ENCODE results near the gene CILP2. TPM values are rescaled to one million over a fixed set of nuclear protein-coding genes. Genes with fewer than 3 reads are reported as not detected.

Gene CILP2
- total and polyA plus RNA-seq, 2 of the 8 experiments (the other 6 are each of a cell fraction or from before 2014, with no cell fraction given): 4.4 to 5.8 TPM

DNA sequence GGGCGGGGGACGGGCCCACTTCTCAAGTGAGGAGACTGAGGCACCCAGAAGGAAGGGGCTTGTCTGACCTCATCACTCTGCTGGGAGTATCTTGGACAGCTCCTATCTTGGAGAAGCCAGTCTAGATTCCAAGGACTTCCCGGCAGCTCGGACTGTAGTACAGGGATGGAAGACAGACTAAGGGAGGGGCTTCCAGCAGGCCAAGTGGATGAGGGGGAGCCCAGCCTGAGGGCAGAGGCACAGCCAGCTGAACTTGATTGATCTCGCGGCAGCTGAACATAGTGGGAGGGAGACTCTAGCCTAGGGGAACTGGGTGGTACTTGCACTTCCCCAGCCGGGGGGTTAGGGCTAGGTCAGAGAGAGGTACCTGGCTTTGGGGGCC, 711 bp downstream of the CILP2 start:
- peak overlapping the region; percentile 67 to 79 for H3K4me2 ChIP-seq (ENCODE audit: insufficient read depth in 1 of 2, low read depth in 2 of 2, low read length in 2 of 2)

More for the DNA sequence above, 711 bp downstream of the CILP2 start:
- Histone ChIP-seq H2BK5ac (ENCODE audit: low read depth, low read length) (no peak overlapping the region), H3K27me3 (replicated peaks in 1 of 4; ENCODE audit: control insufficient read depth in 3 of 4, extremely low read depth in 1 of 4, insufficient read depth in 3 of 4, low read length in 3 of 4) (peaks cover 6 to 26% (median 20%) of the 10 kb centered on the region in 4 experiments), H3K14ac (ENCODE audit: insufficient read length) (no peak overlapping the region), H3K9ac (replicated peaks in 1 of 4; ENCODE audit: extremely low read depth in 1 of 4, low read depth in 3 of 4, low read length in 3 of 4) (no peak overlapping the region), H2AFZ (ENCODE audit: low read length) (no peak overlapping the region), H4K5ac (ENCODE audit: insufficient read length, low read depth, low read length) (no peak overlapping the region), H3K36me3 (ENCODE audit: control insufficient read depth in 2 of 4, insufficient read depth in 4 of 4, low read length in 3 of 4) (no peaks in the 10 kb centered on the region), H3K56ac (replicated peaks; ENCODE audit: insufficient read length, low read depth, low read length) (no peak overlapping the region), H3K79me2 (ENCODE audit: control insufficient read depth in 1 of 2, insufficient read depth in 2 of 2, low read length in 2 of 2) (no peaks in the 10 kb centered on the region), H2BK120ac (replicated peaks; ENCODE audit: low read depth, low read length) (no peak overlapping the region), H2BK12ac (ENCODE audit: low read depth, low read length) (no peak overlapping the region), H3K4ac (replicated peaks; ENCODE audit: insufficient read length, low read depth, low read length) (no peak overlapping the region), H3K4me3 (ENCODE audit: extremely low read depth in 1 of 4, insufficient read depth in 2 of 4, low read depth in 3 of 4, low read length in 4 of 4) (peak overlapping the region in 2 of 4 experiments; percentile 57 to 62; a peak in 5 of 8 replicates), H4K8ac (ENCODE audit: extremely low read depth, insufficient read depth, low read length) (0 out of 2 replicates have a peak overlapping the region, but pooled peaks have one; percentile 36), H2BK15ac (ENCODE audit: low read length) (0 out of 2 replicates have a peak overlapping the region, but pooled peaks have one; percentile 46), H3K18ac (ENCODE audit: extremely low read depth, low read length) (no peak overlapping the region), H4K20me1 (replicated peaks in 1 of 2; ENCODE audit: control insufficient read depth in 1 of 2, insufficient read depth in 2 of 2, low read length in 2 of 2) (peaks cover 3 to 7% of the 10 kb centered on the region in 2 experiments), H3K23ac (ENCODE audit: insufficient read length) (no peak overlapping the region), H3K23me2 (ENCODE audit: low read depth, low read length) (peaks cover 9% of the 10 kb centered on the region; the same call in 1 of the 2 replicates), H2BK20ac (ENCODE audit: low read length) (no peak overlapping the region), H3K79me1 (ENCODE audit: low read depth, low read length) (no peaks in the 10 kb centered on the region), H3K9me3 (ENCODE audit: insufficient read depth in 2 of 2, low read depth in 1 of 2, low read length in 1 of 2) (peaks cover 0 to 4% of the 10 kb centered on the region in 2 experiments; a peak in 1 of 4 replicates), H3K4me1 (replicated peaks in 1 of 4; ENCODE audit: control insufficient read depth in 3 of 4, insufficient read depth in 4 of 4, low read length in 3 of 4) (peaks cover 0 to 8% (median 3%) of the 10 kb centered on the region in 4 experiments; a peak in 3 of 7 replicates), H3K27ac (ENCODE audit: low read depth, low read length) (no peak overlapping the region), H2AK5ac (ENCODE audit: low read depth, low read length) (no peak overlapping the region), H4K91ac (replicated peaks; ENCODE audit: insufficient read length, low read length) (no peak overlapping the region)
- FAIRE-seq (no peak), DNase-seq (ENCODE audit: low read depth in 1 of 2, low spot score in 2 of 2) (no peak)
- ChIA-PET POLR2A (ENCODE audit: partially characterized antibody) (interaction anchor here (0.6 to 1.9 kb wide), 4 partner anchors 10 to 133 kb away, joined by 3 to 4 read pairs (median 4); partner anchors contain the start of genes GATAD2A and NDUFA13), CTCF (ENCODE audit: partially characterized antibody) (interaction anchor here (0.8 to 8.2 kb wide), 3 partner anchors 9 to 22 kb away, joined by 3 to 104 read pairs (median 5); no protein-coding TSS in a partner anchor)
- no peak for TF ChIP-seq BCL11A (IDR thresholded peaks at IDR 0.05; ENCODE audit: low read depth in 2 of 2, low read length in 2 of 2)
- TF ChIP-seq POLR2A (IDR thresholded peaks at IDR 0.05; ENCODE audit: control extremely low read depth in 1 of 2, low read depth in 2 of 2, low read length in 2 of 2): no peak
- no peak for TF ChIP-seq FOSL1 (IDR thresholded peaks at IDR 0.05; ENCODE audit: insufficient read depth, low read depth, low read length)
- no peak for TF ChIP-seq BACH1 (IDR thresholded peaks at IDR 0.05; ENCODE audit: low read length)
- TF ChIP-seq SIN3A (conservative IDR thresholded peaks at IDR 0.05 in 1 of 2, IDR thresholded peaks at IDR 0.05 in 1 of 2; ENCODE audit: low read depth in 1 of 2, low read length in 2 of 2): no peak
- TF ChIP-seq RFX5 (IDR thresholded peaks at IDR 0.05; ENCODE audit: borderline replicate concordance, low read depth, low read length): no peak
- no peak for TF ChIP-seq MAFK (IDR thresholded peaks at IDR 0.05; ENCODE audit: low read depth, low read length)
- TF ChIP-seq ZNF274 (IDR thresholded peaks at IDR 0.05; ENCODE audit: borderline replicate concordance, extremely low read depth, low read length): no peak
- TF ChIP-seq SIX5 (IDR thresholded peaks at IDR 0.05; ENCODE audit: low read depth, low read length): no peak
- TF ChIP-seq JUND (IDR thresholded peaks at IDR 0.05; ENCODE audit: low read length): no peak
- no peak for TF ChIP-seq SIRT6 (IDR thresholded peaks at IDR 0.05; ENCODE audit: low read length)
- TF ChIP-seq EZH2 (IDR thresholded peaks at IDR 0.05; ENCODE audit: low read depth, low read length, severe bottlenecking): no peak
- WGBS, 2 experiments (ENCODE audit: extremely low coverage in 1 of 2, insufficient coverage in 1 of 2, insufficient read length in 1 of 2, insufficient replicate concordance in 2 of 2, low coverage in 1 of 2, low lambda C conversion rate in 2 of 2, missing lambda C conversion rate in 1 of 2): 74% methylated on average over 7 of the region's 7 CpGs; no CpG with 5 or more reads in 1 of the 2 experiments

Measured in H1 (cell line).